Measurements from ENCODE around the gene STARD6. TPM values are rescaled to one million over a fixed set of nuclear protein-coding genes. Genes with fewer than 3 reads are reported as not detected.

Gene STARD6, protein sequence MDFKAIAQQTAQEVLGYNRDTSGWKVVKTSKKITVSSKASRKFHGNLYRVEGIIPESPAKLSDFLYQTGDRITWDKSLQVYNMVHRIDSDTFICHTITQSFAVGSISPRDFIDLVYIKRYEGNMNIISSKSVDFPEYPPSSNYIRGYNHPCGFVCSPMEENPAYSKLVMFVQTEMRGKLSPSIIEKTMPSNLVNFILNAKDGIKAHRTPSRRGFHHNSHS
- not detected in 2 replicates for total RNA-seq

DNA sequence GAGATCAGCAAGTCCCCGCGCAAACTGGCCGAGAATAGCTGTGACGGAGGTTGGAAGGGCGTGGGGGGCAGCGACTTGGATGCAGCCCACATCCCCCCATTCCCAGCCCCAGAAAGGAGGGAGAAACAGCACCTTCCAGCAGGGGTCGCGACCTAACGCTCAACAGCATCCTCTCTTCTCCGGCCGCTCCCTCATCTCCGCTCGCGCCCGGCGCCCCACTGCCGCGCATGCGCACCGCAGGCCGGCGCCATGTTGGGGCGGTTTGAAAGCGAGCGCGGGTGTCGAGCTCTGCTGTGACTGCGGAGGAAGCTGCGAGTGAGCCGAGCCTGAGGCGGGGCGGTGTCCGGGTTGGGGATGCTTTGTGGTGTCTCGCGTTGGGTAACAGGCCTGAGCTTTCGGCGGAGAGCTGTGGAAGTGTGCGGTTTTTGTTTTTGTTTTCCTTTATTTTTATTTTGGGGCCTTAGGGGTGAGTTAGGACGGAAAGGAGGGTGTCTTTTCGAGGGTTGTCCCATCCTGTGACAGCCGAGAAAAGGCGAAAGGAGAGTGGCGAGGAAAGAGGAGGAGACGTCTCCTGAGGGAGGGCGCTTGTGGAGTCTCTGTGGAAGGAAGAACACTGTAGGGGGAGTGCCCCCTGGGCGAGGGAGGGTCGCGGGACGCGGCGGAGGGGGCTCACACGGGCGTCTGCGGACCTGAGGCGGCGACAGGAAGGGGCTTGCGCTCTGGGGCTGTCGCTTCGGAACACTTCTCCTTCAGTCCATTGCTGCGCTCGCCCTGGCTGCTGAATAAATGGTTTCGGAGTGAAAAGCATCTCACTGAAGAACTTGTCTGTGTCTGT, at the start of gene STARD6, which contains the start of gene C18orf54:
Gene STARD6, minus strand, starts transcription at position 199 of the 835 bp plus-strand sequence. CDS start 3,285 bp downstream, outside the sequence.
Gene C18orf54, plus strand, starts transcription at position 247 of the 835 bp plus-strand sequence. CDS start 2,667 bp downstream, outside the sequence.
- TF ChIP-seq, protein P1, sequence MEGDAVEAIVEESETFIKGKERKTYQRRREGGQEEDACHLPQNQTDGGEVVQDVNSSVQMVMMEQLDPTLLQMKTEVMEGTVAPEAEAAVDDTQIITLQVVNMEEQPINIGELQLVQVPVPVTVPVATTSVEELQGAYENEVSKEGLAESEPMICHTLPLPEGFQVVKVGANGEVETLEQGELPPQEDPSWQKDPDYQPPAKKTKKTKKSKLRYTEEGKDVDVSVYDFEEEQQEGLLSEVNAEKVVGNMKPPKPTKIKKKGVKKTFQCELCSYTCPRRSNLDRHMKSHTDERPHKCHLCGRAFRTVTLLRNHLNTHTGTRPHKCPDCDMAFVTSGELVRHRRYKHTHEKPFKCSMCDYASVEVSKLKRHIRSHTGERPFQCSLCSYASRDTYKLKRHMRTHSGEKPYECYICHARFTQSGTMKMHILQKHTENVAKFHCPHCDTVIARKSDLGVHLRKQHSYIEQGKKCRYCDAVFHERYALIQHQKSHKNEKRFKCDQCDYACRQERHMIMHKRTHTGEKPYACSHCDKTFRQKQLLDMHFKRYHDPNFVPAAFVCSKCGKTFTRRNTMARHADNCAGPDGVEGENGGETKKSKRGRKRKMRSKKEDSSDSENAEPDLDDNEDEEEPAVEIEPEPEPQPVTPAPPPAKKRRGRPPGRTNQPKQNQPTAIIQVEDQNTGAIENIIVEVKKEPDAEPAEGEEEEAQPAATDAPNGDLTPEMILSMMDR (IDR thresholded peaks at IDR 0.05; ENCODE audit: insufficient read depth, low read length, severe bottlenecking): peak; percentile 46
- H3K36me3 ChIP-seq (ENCODE audit: control insufficient read depth, insufficient read depth, low read length): no peaks in the 10 kb centered on the region
- peak within 1 kb of the TSS; percentile 69 for H3K4me3 ChIP-seq (ENCODE audit: low read depth, low read length)
- no peaks in the 10 kb centered on the region for H3K27me3 ChIP-seq (ENCODE audit: control insufficient read depth, insufficient read depth, low read length)
- DNase-seq (ENCODE audit: low read depth) (peak; percentile 81), FAIRE-seq (no peak)

DNA sequence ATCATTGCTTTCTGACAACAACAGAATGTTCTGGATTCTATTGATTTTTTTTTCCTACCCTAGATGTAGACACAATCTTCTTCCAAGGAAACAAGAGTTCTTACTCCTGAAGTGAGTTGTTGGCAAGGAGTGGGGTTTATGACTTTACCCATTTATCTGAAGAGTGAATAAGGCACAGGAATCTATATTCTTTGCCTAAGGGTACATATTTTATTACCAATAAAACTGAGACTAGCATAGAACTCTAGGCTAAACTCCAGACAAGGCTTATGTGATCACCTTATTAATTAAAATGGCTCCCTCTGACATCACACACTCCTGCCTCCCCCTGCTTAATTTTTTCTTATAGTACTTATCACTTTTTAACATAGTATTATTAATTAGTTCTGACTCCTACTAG, 47.6 kb upstream of the STARD6 start:
- no peaks in the 10 kb centered on the region for H3K36me3 ChIP-seq (ENCODE audit: control insufficient read depth, insufficient read depth, low read length)
- no peaks in the 10 kb centered on the region for H3K27me3 ChIP-seq (ENCODE audit: control insufficient read depth, insufficient read depth, low read length)
- no peak overlapping the region for H3K4me3 ChIP-seq (ENCODE audit: low read depth, low read length)
- DNase-seq (ENCODE audit: low read depth) (no peak), FAIRE-seq (no peak)
- TF ChIP-seq, protein P1 (IDR thresholded peaks at IDR 0.05; ENCODE audit: insufficient read depth, low read length, severe bottlenecking): no peak

DNA sequence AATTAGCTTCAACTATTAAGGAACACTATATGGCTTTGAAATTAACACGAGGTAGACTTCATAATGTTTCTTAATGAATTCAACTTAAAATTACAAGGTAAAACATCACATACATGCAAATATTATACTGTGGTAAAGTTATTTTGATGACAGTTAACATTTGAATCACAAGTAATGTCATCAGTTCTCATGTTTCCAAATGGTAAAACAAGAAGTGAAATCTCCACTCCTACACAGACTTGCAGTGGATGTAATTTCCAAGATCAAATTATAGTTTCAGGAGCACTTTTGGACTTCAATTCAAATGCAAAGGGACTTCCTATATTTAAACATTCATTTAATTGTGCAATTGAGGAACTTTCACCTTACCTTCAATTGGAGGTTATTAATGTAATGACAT, 39.1 kb upstream of the STARD6 start:
- Histone ChIP-seq H3K27me3 (ENCODE audit: control insufficient read depth, insufficient read depth, low read length) (no peaks in the 10 kb centered on the region), H3K4me3 (ENCODE audit: low read depth, low read length) (no peak overlapping the region), H3K36me3 (ENCODE audit: control insufficient read depth, insufficient read depth, low read length) (no peaks in the 10 kb centered on the region)
- FAIRE-seq: no peak
- no peak for DNase-seq (ENCODE audit: low read depth)
- TF ChIP-seq, protein P1 (IDR thresholded peaks at IDR 0.05; ENCODE audit: insufficient read depth, low read length, severe bottlenecking): no peak

DNA sequence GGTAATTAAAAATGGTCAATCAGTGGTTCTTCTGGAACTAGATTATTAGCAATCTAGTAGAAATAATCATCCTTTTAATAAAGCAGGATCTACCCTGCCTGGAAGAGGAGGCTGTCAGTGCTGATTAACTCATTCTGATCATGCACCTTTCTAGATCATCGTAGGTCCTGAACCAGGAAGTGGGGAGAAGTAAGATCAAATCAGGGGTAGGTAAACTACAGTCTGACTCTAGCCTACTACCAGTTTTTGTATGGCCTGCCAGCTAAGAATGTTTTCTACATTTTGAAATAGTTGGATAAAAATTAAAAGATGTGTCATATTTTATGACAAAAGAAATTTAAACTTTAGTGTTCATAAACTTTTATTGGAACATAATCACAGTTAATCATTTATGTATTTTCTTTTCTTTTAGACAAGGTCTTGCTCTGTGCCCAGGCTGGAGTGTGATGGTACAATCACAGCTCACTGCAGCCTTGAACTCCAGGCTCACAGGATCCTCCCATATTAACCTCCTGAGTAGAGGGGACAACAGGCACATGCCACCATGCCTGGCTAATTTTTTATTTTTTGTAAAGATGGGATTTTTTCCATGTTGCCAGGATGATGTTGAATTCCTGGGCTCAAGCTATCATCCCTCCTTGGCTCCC, 36.1 kb upstream of the STARD6 start:
- FAIRE-seq: no peak
- Histone ChIP-seq H3K27me3 (ENCODE audit: control insufficient read depth, insufficient read depth, low read length) (no peaks in the 10 kb centered on the region), H3K36me3 (ENCODE audit: control insufficient read depth, insufficient read depth, low read length) (no peaks in the 10 kb centered on the region), H3K4me3 (ENCODE audit: low read depth, low read length) (no peak overlapping the region)
- TF ChIP-seq, protein P1 (IDR thresholded peaks at IDR 0.05; ENCODE audit: insufficient read depth, low read length, severe bottlenecking): no peak
- no peak for DNase-seq (ENCODE audit: low read depth)

DNA sequence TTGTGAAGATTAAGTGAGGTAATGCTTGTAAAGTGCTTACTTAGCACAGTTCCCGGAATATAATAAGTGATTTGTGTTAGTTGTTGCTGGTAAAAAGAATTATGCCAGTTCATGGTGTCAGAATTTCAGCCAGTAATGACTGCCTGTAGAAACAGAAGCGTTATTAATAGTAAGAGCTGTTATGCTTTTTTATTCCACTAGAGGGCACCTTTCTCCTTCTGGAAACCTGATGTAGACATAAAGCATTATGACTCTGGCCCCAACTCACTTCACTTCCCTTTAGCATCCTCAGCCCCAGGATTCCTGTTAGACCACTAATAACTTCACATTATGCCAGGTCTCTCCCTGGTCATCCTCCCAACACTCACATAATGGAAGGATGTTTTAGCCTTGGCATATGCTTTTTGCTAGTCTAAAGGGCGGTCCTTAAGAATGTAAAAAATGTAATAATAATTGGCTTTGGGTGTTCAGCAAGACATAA, 34.9 kb upstream of the STARD6 start:
- DNase-seq (ENCODE audit: low read depth) (peak; percentile 70), FAIRE-seq (no peak)
- Histone ChIP-seq H3K4me3 (ENCODE audit: low read depth, low read length) (no peak overlapping the region), H3K27me3 (ENCODE audit: control insufficient read depth, insufficient read depth, low read length) (no peaks in the 10 kb centered on the region), H3K36me3 (ENCODE audit: control insufficient read depth, insufficient read depth, low read length) (no peaks in the 10 kb centered on the region)
- TF ChIP-seq, protein P1 (IDR thresholded peaks at IDR 0.05; ENCODE audit: insufficient read depth, low read length, severe bottlenecking): peak; percentile 75
